Measurements from ENCODE around the gene PDLIM5. TPM values are rescaled to one million over a fixed set of nuclear protein-coding genes. Genes with fewer than 3 reads are reported as not detected.

PDLIM5 gene
- total RNA-seq, 1 experiment from 2014 or later = 44.7 TPM

- BruUV-seq (replicated peaks) = no TSS peak
- H3K4me1 ChIP-seq (ENCODE audit: control insufficient read depth, insufficient read depth, low read length) = no peaks in the 10 kb centered on the region
- TF ChIP-seq TCF7L2 (IDR thresholded peaks at IDR 0.05; ENCODE audit: low read depth, low read length) = no peak
- no peak for TF ChIP-seq SIN3A (IDR thresholded peaks at IDR 0.05; ENCODE audit: borderline replicate concordance, insufficient read depth, low read depth, low read length)
- no peak for TF ChIP-seq CTCF (IDR thresholded peaks at IDR 0.05)
- TF ChIP-seq REST (IDR thresholded peaks at IDR 0.05; ENCODE audit: insufficient read depth in 1 of 2, low read depth in 2 of 2, low read length in 1 of 2) = no peak
- TF ChIP-seq POLR2AphosphoS5 (IDR thresholded peaks at IDR 0.05; ENCODE audit: low read depth, low read length) = no peak
- intact Hi-C loops (cut with micrococcal nuclease; ENCODE audit: unreplicated experiment) (no loop called here), in situ Hi-C loops (cut with HindIII; ENCODE audit: low pct_unique_long_range_greater_than_20kb, low sequenced_read_pairs) (no loop called here)
- ATAC-seq (no peak), DNase-seq (ENCODE audit: low read depth, low spot score) (no peak)
- H3K27me3 ChIP-seq (ENCODE audit: control insufficient read depth, insufficient read depth, low read length) = no peaks in the 10 kb centered on the region
- CTCF ChIA-PET = no interaction called here
- POLR2A ChIA-PET = no interaction called here
- H3K4me3 ChIP-seq (ENCODE audit: low read depth in 2 of 2, low read length in 2 of 2) = no peak overlapping the region
- no peaks in the 10 kb centered on the region for H3K36me3 ChIP-seq (ENCODE audit: control insufficient read depth, insufficient read depth, low read length)
- H3K27ac ChIP-seq (ENCODE audit: low read length) = no peak overlapping the region
- no peaks in the 10 kb centered on the region for H3K9me3 ChIP-seq (ENCODE audit: control insufficient read depth, insufficient read depth, low read depth, low read length)
Observed at GRCh38 chr4:94550352-94550751, 98.6 kb downstream of the PDLIM5 start.

GRCh38 chr4:94550851-94551250 lies 99.1 kb downstream of the PDLIM5 start:
- TF ChIP-seq SIN3A (IDR thresholded peaks at IDR 0.05; ENCODE audit: borderline replicate concordance, insufficient read depth, low read depth, low read length) (no peak), POLR2AphosphoS5 (IDR thresholded peaks at IDR 0.05; ENCODE audit: low read depth, low read length) (no peak), TCF7L2 (IDR thresholded peaks at IDR 0.05; ENCODE audit: low read depth, low read length) (no peak), REST (IDR thresholded peaks at IDR 0.05; ENCODE audit: insufficient read depth in 1 of 2, low read depth in 2 of 2, low read length in 1 of 2) (no peak), CTCF (IDR thresholded peaks at IDR 0.05) (no peak)
- H3K27ac ChIP-seq (ENCODE audit: low read length) = no peak overlapping the region
- ChIA-PET POLR2A (no interaction called here), CTCF (no interaction called here)
- in situ Hi-C loops (cut with HindIII; ENCODE audit: low pct_unique_long_range_greater_than_20kb, low sequenced_read_pairs) = no loop called here
- DNase-seq (ENCODE audit: low read depth, low spot score) (no peak), ATAC-seq (no peak)
- no peaks in the 10 kb centered on the region for H3K27me3 ChIP-seq (ENCODE audit: control insufficient read depth, insufficient read depth, low read length)
- BruUV-seq (replicated peaks) = no TSS peak
- H3K4me3 ChIP-seq (ENCODE audit: low read depth in 2 of 2, low read length in 2 of 2) = no peak overlapping the region
- no peaks in the 10 kb centered on the region for H3K9me3 ChIP-seq (ENCODE audit: control insufficient read depth, insufficient read depth, low read depth, low read length)
- H3K4me1 ChIP-seq (ENCODE audit: control insufficient read depth, insufficient read depth, low read length) = no peaks in the 10 kb centered on the region
- intact Hi-C loops (cut with micrococcal nuclease; ENCODE audit: unreplicated experiment) = no loop called here
- no peaks in the 10 kb centered on the region for H3K36me3 ChIP-seq (ENCODE audit: control insufficient read depth, insufficient read depth, low read length)
